Fibroblast of lung (primary cell): ENCODE results near the gene TSLP.

Experiments
- EZH2 ChIP-seq: IDR thresholded peaks from 2 replicates; pipeline ENCODE4 v1.5.1; 2012; ENCODE audit warnings: low read length, control low read depth, mild to moderate bottlenecking; ENCODE audit errors: missing control alignments
- TF ChIP-seq, protein P1 (sequence below), 2 donors: IDR thresholded peaks in 1 of 2; conservative IDR thresholded peaks in 1 of 2; 1 replicate in 1 of 2; 2 replicates in 1 of 2; pipeline ENCODE4 v1.5.1; 2011 to 2012; ENCODE audit warnings: low read length in 2 of 2, control low read depth in 1 of 2, inconsistent platforms in 1 of 2, low read depth in 1 of 2, mild to moderate bottlenecking in 1 of 2

DNA sequence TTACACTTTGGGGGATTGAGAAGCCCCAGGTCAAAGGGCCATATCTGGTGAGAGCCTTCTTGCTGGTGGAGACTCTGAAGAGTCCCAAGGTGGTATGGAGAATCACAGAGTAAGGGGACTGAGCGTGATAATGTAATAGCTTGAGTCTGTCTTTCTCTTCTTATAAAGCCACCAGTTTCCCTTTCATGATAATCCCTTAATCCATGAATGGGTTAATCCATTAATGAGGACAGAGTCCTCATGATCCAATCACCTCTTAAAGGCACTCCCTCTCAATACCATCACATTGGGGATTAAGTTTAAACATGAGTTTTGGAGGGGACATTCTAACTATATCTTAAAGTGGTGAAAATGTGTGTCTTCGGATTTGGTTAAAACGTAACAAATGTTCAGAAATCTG lies 42.2 kb downstream of the TSLP start:
- TF ChIP-seq, protein P1, sequence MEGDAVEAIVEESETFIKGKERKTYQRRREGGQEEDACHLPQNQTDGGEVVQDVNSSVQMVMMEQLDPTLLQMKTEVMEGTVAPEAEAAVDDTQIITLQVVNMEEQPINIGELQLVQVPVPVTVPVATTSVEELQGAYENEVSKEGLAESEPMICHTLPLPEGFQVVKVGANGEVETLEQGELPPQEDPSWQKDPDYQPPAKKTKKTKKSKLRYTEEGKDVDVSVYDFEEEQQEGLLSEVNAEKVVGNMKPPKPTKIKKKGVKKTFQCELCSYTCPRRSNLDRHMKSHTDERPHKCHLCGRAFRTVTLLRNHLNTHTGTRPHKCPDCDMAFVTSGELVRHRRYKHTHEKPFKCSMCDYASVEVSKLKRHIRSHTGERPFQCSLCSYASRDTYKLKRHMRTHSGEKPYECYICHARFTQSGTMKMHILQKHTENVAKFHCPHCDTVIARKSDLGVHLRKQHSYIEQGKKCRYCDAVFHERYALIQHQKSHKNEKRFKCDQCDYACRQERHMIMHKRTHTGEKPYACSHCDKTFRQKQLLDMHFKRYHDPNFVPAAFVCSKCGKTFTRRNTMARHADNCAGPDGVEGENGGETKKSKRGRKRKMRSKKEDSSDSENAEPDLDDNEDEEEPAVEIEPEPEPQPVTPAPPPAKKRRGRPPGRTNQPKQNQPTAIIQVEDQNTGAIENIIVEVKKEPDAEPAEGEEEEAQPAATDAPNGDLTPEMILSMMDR (conservative IDR thresholded peaks at IDR 0.05 in 1 of 2, IDR thresholded peaks at IDR 0.05 in 1 of 2; ENCODE audit: low read depth in 1 of 2, low read length in 2 of 2): no peak
- no peak for TF ChIP-seq EZH2
